HCT116 (cell line): ENCODE data around the gene FRMPD4. TPM values are rescaled to one million over a fixed set of nuclear protein-coding genes. Genes with fewer than 3 reads are reported as not detected.

Experiments used
- ATAC-seq: fragments of 200-7000 bp; cut with Tn5 transposase; 2 replicates; pipeline ENCODE4 v1.9.1; 2020; ENCODE audit warnings: mild to moderate bottlenecking, moderate library complexity
- BruUV-seq: library from RNA; stranded (reverse); fragments of 400-500 nt; replicated peaks from 2 replicates; lab custom pipeline; 2021; lab: Mats Ljungman, UMichigan
- CTCF ChIA-PET: fragments of 300-600 bp; sonication (Branson Sonifier 250); formaldehyde crosslinking; loops from one replicate; lab custom pipeline; 2021; ENCODE audit warnings: antibody characterized with exemption; lab: Charles Lee
- POLR2A ChIA-PET: fragments of 300-600, 350-600 bp; sonication (Branson Sonifier 250); formaldehyde crosslinking; loops from one replicate; lab custom pipeline; 2021; ENCODE audit warnings: antibody characterized with exemption; lab: Charles Lee
- RAD21 ChIA-PET, 2 experiments: fragments of 300-600 bp; sonication (Branson Sonifier 250); formaldehyde crosslinking; loops; one replicate each; lab custom pipeline; 2023; ENCODE audit warnings: low total read pairs in 2 of 2; ENCODE audit not compliant: uncharacterized antibody in 2 of 2, unreplicated experiment in 2 of 2, low non-redundant PET in 1 of 2; lab: Charles Lee
- DNase-seq: peaks from one replicate; pipeline ENCODE4 v3.0.0-alpha.2; 2010; ENCODE audit warnings: low read depth, low spot score
- H2AFZ ChIP-seq: fragments of 200-600 bp; shearing (Covaris generic), sonication (generic); 2 replicates; pipeline ENCODE4 v1.6.1; 2017; ENCODE audit warnings: low read depth, mixed run types, mixed read lengths, antibody characterized with exemption, low read length; ENCODE audit not compliant: poor library complexity, severe bottlenecking
- H3K27ac ChIP-seq: 2 replicates; pipeline ENCODE4 v1.5.1; 2012; ENCODE audit warnings: low read depth, low read length
- H3K27me3 ChIP-seq: fragments of 200-600 bp; sonication (generic); 2 replicates; pipeline ENCODE4 v1.6.1; 2016; ENCODE audit warnings: mixed run types, low read length, mixed read lengths; ENCODE audit not compliant: insufficient read depth
- H3K36me3 ChIP-seq, 2 experiments: fragments of 200-500 bp in 1 of 2; fragments of 200-600 bp in 1 of 2; sonication (Bioruptor generic) in 1 of 2; sonication (generic) in 1 of 2; 2 replicates each; pipeline versions ENCODE4 v1.5.1 to v1.6.1; 2014 to 2016; ENCODE audit warnings: low read length in 2 of 2, inconsistent platforms in 1 of 2, mixed read lengths in 1 of 2, mixed run types in 1 of 2; ENCODE audit not compliant: insufficient read depth in 2 of 2, control insufficient read depth in 1 of 2
- H3K4me1 ChIP-seq, 2 experiments: fragments of 200-600 bp in 1 of 2; sonication (generic) in 1 of 2; 2 replicates each; pipeline versions ENCODE4 v1.5.1 to v1.6.1; 2012 to 2017; ENCODE audit warnings: low read length in 2 of 2, inconsistent platforms in 1 of 2, mild to moderate bottlenecking in 1 of 2, mixed read lengths in 1 of 2, mixed run types in 1 of 2, moderate library complexity in 1 of 2; ENCODE audit not compliant: insufficient read depth in 2 of 2, control insufficient read depth in 1 of 2
- H3K4me2 ChIP-seq: fragments of 200-600 bp; sonication (generic); 2 replicates; pipeline ENCODE4 v1.6.1; 2017; ENCODE audit warnings: mixed run types, low read length, mixed read lengths
- H3K4me3 ChIP-seq, 2 experiments: fragments of 200-600 bp in 1 of 2; sonication (generic) in 1 of 2; replicated peaks in 1 of 2; 2 replicates each; pipeline ENCODE4 v1.5.1; 2011 to 2016; ENCODE audit warnings: low read length in 2 of 2, control low read depth in 1 of 2, low read depth in 1 of 2, mild to moderate bottlenecking in 1 of 2, mixed read lengths in 1 of 2, mixed run types in 1 of 2
- H3K79me2 ChIP-seq: fragments of 200-600 bp; sonication (generic); 2 replicates; pipeline ENCODE4 v1.6.1; 2017; ENCODE audit warnings: mild to moderate bottlenecking, mixed run types, low read length, moderate library complexity, mixed read lengths; ENCODE audit not compliant: insufficient read depth
- H3K9ac ChIP-seq: fragments of 200-600 bp; sonication (generic); 2 replicates; pipeline ENCODE4 v1.6.1; 2016; ENCODE audit warnings: low read length, mixed read lengths
- H3K9me2 ChIP-seq: fragments of 200-600 bp; sonication (generic), shearing (Covaris generic); 2 replicates; pipeline ENCODE4 v1.6.1; 2017; ENCODE audit warnings: mixed run types, mild to moderate bottlenecking, moderate library complexity; ENCODE audit not compliant: insufficient read depth
- H3K9me3 ChIP-seq, 2 experiments: fragments of 200-500 bp in 1 of 2; fragments of 200-600 bp in 1 of 2; sonication (Bioruptor generic) in 1 of 2; sonication (generic) in 1 of 2; 2 replicates each; pipeline ENCODE4 v1.6.1; 2014 to 2017; ENCODE audit warnings: low read length in 2 of 2, mixed read lengths in 2 of 2, inconsistent platforms in 1 of 2, low read depth in 1 of 2, mild to moderate bottlenecking in 1 of 2, mixed run types in 1 of 2, moderate library complexity in 1 of 2; ENCODE audit not compliant: control insufficient read depth in 1 of 2, insufficient read depth in 1 of 2
- H4K20me1 ChIP-seq: fragments of 200-600 bp; sonication (generic), shearing (Covaris generic); 2 replicates; pipeline ENCODE4 v1.6.1; 2017; ENCODE audit warnings: mixed run types, mild to moderate bottlenecking, moderate library complexity; ENCODE audit not compliant: insufficient read depth
- CTCF ChIP-seq, 3 experiments: fragments of 200-600 bp in 1 of 3; sonication (generic) in 1 of 3; IDR thresholded peaks in 2 of 3; conservative IDR thresholded peaks in 1 of 3; 2 replicates each; pipeline ENCODE4 v1.5.1; 2012 to 2017; ENCODE audit warnings: low read depth in 2 of 3, low read length in 2 of 3, antibody characterized with exemption in 1 of 3, borderline replicate concordance in 1 of 3, control low read depth in 1 of 3, mild to moderate bottlenecking in 1 of 3, mixed read lengths in 1 of 3, mixed run types in 1 of 3, moderate library complexity in 1 of 3; ENCODE audit not compliant: insufficient read depth in 1 of 3
- ELF1 ChIP-seq: IDR thresholded peaks from 2 replicates; pipeline ENCODE4 v1.6.1; 2012; ENCODE audit warnings: low read depth, borderline replicate concordance
- SRF ChIP-seq: IDR thresholded peaks from 2 replicates; pipeline ENCODE4 v1.6.1; 2012; ENCODE audit warnings: low read depth
- ZFX ChIP-seq: fragments of 450-650 bp; IDR thresholded peaks from 2 replicates; pipeline ENCODE4 v1.6.1; 2017
- intact Hi-C: fragments of 100-400 bp; cut with micrococcal nuclease; formaldehyde crosslinking; loops from 2 replicates; pipeline ENCODE4 v1.10.0; 2022
- total RNA-seq: library from RNA; stranded (reverse); gene quantifications from one replicate; pipeline ENCODE4 v1.2.1, GENCODE V29; 2021; ENCODE audit not compliant: unreplicated experiment
- TF ChIP-seq, protein P1 (sequence below): IDR thresholded peaks from 2 replicates; pipeline ENCODE4 v1.6.1; 2011; ENCODE audit warnings: mild to moderate bottlenecking, low read length, moderate library complexity; ENCODE audit not compliant: insufficient replicate concordance; ENCODE audit errors: extremely low read depth

The FRMPD4 gene
- total RNA-seq, 1 experiment from 2014 or later: not detected

GRCh38 chrX:12403474-12404082 lies 265.3 kb downstream of the FRMPD4 start:
- no peaks in the 10 kb centered on the region for H3K4me1 ChIP-seq
- BruUV-seq: no TSS peak
- ChIA-PET POLR2A (no interaction called here), CTCF (no interaction called here), RAD21 (no interaction called here)
- ATAC-seq (no peak), DNase-seq (no peak)
- no peaks in the 10 kb centered on the region for H3K36me3 ChIP-seq
- no peak overlapping the region for H3K4me2 ChIP-seq
- no peaks in the 10 kb centered on the region for H3K9me3 ChIP-seq
- H3K9me2 ChIP-seq: no peaks in the 10 kb centered on the region
- H3K4me3 ChIP-seq: no peak overlapping the region
- no peaks in the 10 kb centered on the region for H3K79me2 ChIP-seq
- no peak overlapping the region for H3K9ac ChIP-seq
- H4K20me1 ChIP-seq: no peaks in the 10 kb centered on the region
- no peak for TF ChIP-seq ZFX
- TF ChIP-seq CTCF (IDR thresholded peaks at IDR 0.05 in 2 of 3, conservative IDR thresholded peaks at IDR 0.05 in 1 of 3; ENCODE audit: borderline replicate concordance in 1 of 3, insufficient read depth in 1 of 3, low read depth in 2 of 3, low read length in 2 of 3): no peak
- TF ChIP-seq, protein P1, sequence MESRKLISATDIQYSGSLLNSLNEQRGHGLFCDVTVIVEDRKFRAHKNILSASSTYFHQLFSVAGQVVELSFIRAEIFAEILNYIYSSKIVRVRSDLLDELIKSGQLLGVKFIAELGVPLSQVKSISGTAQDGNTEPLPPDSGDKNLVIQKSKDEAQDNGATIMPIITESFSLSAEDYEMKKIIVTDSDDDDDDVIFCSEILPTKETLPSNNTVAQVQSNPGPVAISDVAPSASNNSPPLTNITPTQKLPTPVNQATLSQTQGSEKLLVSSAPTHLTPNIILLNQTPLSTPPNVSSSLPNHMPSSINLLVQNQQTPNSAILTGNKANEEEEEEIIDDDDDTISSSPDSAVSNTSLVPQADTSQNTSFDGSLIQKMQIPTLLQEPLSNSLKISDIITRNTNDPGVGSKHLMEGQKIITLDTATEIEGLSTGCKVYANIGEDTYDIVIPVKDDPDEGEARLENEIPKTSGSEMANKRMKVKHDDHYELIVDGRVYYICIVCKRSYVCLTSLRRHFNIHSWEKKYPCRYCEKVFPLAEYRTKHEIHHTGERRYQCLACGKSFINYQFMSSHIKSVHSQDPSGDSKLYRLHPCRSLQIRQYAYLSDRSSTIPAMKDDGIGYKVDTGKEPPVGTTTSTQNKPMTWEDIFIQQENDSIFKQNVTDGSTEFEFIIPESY: no peak
- no peak for TF ChIP-seq ELF1
- TF ChIP-seq SRF: no peak
- H3K27me3 ChIP-seq: no peaks in the 10 kb centered on the region
- intact Hi-C loops: no loop called here
- H3K27ac ChIP-seq: no peak overlapping the region
- H2AFZ ChIP-seq: no peak overlapping the region
